ENCODE results near the gene FZD2.
"Not testable (repeated sequence)": the region's sequence is repeated elsewhere in the genome, so short reads cannot be mapped to it uniquely, and the experiment has no call there.

Gene FZD2

GRCh38 chr17:44546671-44547606 is 10.3 kb upstream of the FZD2 start:
- DNase-seq (ENCODE audit: low read depth in 2 of 2) = no peak

- DNase-seq (ENCODE audit: low read depth in 2 of 2) = no peak
Measured at GRCh38 chr17:44547625-44548267, 9.5 kb upstream of the FZD2 start.

- DNase-seq (ENCODE audit: low read depth in 2 of 2) = no peak
Measured at GRCh38 chr17:44548376-44549230, 8.7 kb upstream of the FZD2 start.

GRCh38 chr17:44549686-44550085 is 7.6 kb upstream of the FZD2 start:
- DNase-seq (ENCODE audit: low read depth in 2 of 2) = no peak

- DNase-seq (ENCODE audit: low read depth in 2 of 2) = no peak
Measured at GRCh38 chr17:44552361-44552760, 4.9 kb upstream of the FZD2 start.

- no peak for DNase-seq (ENCODE audit: low read depth in 2 of 2)
Measured at GRCh38 chr17:44555099-44555498, 2.2 kb upstream of the FZD2 start.

- DNase-seq (ENCODE audit: low read depth in 2 of 2) = no peak
Measured at GRCh38 chr17:44556166-44556831, 985 bp upstream of the FZD2 start.

- DNase-seq (ENCODE audit: low read depth in 2 of 2) = no peak
Measured at GRCh38 chr17:44557651-44558285, 484 bp downstream of the FZD2 start.

GRCh38 chr17:44558334-44558709 is 1.0 kb downstream of the FZD2 start:
- no peak for DNase-seq (ENCODE audit: low read depth in 2 of 2)

- no peak for DNase-seq (ENCODE audit: low read depth in 2 of 2)
Measured at GRCh38 chr17:44558710-44559633, 1.7 kb downstream of the FZD2 start.

- no peak for DNase-seq (ENCODE audit: low read depth in 2 of 2)
Measured at GRCh38 chr17:44559634-44560554, 2.6 kb downstream of the FZD2 start.

- no peak for DNase-seq (ENCODE audit: low read depth in 2 of 2)
Measured at GRCh38 chr17:44561237-44561623, 3.9 kb downstream of the FZD2 start.

- no peak for DNase-seq (ENCODE audit: low read depth in 2 of 2)
Measured at GRCh38 chr17:44564429-44564828, 7.1 kb downstream of the FZD2 start.

GRCh38 chr17:44565866-44566443 is 8.7 kb downstream of the FZD2 start:
- no peak for DNase-seq (ENCODE audit: low read depth in 2 of 2)

GRCh38 chr17:44568311-44568944 is 11.1 kb downstream of the FZD2 start:
- DNase-seq (ENCODE audit: low read depth in 2 of 2) = not testable (repeated sequence)

- no peak for DNase-seq (ENCODE audit: low read depth in 2 of 2)
Measured at GRCh38 chr17:44568945-44569858, 11.9 kb downstream of the FZD2 start.

- no peak for DNase-seq (ENCODE audit: low read depth in 2 of 2)
Measured at GRCh38 chr17:44572801-44573200, 15.5 kb downstream of the FZD2 start.

Data from stimulated activated CD4-positive, alpha-beta T cell treated with anti-CD3 and anti-CD28 coated beads, Interleukin-1b, Interleukin-23, amount 100 ng/mL, for 1 hour (primary cell).